Naive thymus-derived CD8-positive, alpha-beta T cell (primary cell): ENCODE data around the gene RAB1A. TPM values are rescaled to one million over a fixed set of nuclear protein-coding genes. Genes with fewer than 3 reads are reported as not detected.

Experiments used
- ATAC-seq, 2 donors: fragments of 150-1000 bp; cut with Tn5 transposase in 1 of 2; sonication (Bioruptor Pico), chemical (Tn5 transposase) in 1 of 2; 1 replicate in 1 of 2; 2 replicates in 1 of 2; pipeline ENCODE4 v1.10.0; 2021; ENCODE audit warnings: mild to moderate bottlenecking in 2 of 2, moderate library complexity in 2 of 2
- POLR2A ChIA-PET: fragments of 350-600 bp; sonication (Branson Sonifier 250); formaldehyde crosslinking; loops from one replicate; lab custom pipeline; 2021; ENCODE audit warnings: antibody characterized with exemption; lab: Charles Lee
- DNase-seq, 10 donors: peaks; one replicate each; pipeline versions ENCODE4 v3.0.0 to v3.0.0-alpha.2; 2020 to 2022
- H3K27ac Mint-ChIP-seq, 10 donors: one replicate each; pipeline ENCODE4 v1.8.0; 2020 to 2022; ENCODE audit warnings: mild to moderate bottlenecking in 10 of 10, mixed read lengths in 10 of 10, moderate library complexity in 4 of 10, inconsistent platforms in 1 of 10
- H3K27me3 Mint-ChIP-seq, 5 donors: one replicate each; pipeline ENCODE4 v1.8.0; 2021 to 2022; ENCODE audit warnings: mixed read lengths in 5 of 5
- H3K36me3 Mint-ChIP-seq, 3 donors: one replicate each; pipeline ENCODE4 v1.8.0; 2020 to 2022; ENCODE audit warnings: mixed read lengths in 3 of 3, mild to moderate bottlenecking in 2 of 3, inconsistent platforms in 1 of 3
- H3K4me1 Mint-ChIP-seq, 4 donors: one replicate each; pipeline ENCODE4 v1.8.0; 2021 to 2022; ENCODE audit warnings: mixed read lengths in 4 of 4
- H3K4me3 Mint-ChIP-seq, 10 donors: one replicate each; pipeline ENCODE4 v1.8.0; 2020 to 2022; ENCODE audit warnings: mild to moderate bottlenecking in 10 of 10, mixed read lengths in 10 of 10, moderate library complexity in 6 of 10, inconsistent platforms in 1 of 10
- H3K9me3 Mint-ChIP-seq, 9 donors: one replicate each; pipeline ENCODE4 v1.8.0; 2020 to 2022; ENCODE audit warnings: mixed read lengths in 9 of 9, mild to moderate bottlenecking in 3 of 9, inconsistent platforms in 1 of 9, moderate library complexity in 1 of 9
- polyA plus RNA-seq, 3 donors: library from polyadenylated mRNA; unstranded; fragments of 300-500 nt; fragmentation: Illumina TruSeq; gene quantifications; one replicate each; pipeline ENCODE4 v1.2.3, GENCODE V29; 2021
- total RNA-seq, 8 experiments: library from RNA in 2 of 8; stranded (reverse) in 2 of 8; gene quantifications; one replicate each; pipeline ENCODE4 v1.2.3 and lab custom pipeline; 2021 to 2026

The RAB1A gene
- total and polyA plus RNA-seq, 5 experiments from 2014 or later = 38.8 to 51.8 (median 45.4) TPM

DNA sequence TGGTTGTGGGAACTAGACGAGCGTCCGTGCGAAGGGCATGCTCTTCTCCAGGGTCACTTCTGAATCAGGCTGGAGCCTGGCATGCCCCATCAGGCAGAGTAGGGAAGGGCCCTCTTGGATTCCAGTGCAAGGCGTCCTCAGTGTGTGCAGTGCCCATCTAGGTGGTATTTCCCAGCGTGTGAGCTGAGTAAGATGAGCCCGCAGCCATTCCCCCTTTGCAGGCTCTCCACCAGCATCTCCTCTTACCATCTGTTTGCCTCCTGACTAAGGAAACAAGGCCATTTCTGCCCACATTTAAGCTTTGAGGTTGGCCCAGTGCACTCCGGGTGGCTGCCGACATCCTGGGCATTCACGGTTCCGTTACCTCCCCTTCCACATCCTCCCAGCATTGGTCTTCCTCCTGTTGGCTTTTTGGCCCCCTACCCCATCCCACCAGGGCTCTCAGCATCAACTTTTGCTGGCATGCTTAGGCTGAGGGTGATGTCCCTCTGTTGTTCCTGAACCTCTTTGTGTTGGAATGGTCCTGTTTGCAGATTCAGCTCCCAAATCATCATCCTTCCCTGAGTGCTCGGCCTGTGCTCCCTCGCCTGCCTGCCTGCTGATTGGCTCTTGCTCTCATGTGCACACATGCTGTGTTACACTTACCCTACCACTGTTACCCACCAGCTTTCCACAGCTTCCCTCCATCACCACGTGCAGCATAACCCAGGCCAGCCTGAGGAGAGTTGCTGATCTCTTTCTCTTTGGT, 61.9 kb downstream of the RAB1A start:
- POLR2A ChIA-PET = interaction anchor here (1.0 to 1.4 kb wide), 2 partner anchors 9 to 10 kb away, joined by 4 read pairs; no protein-coding TSS in a partner anchor
- Mint-ChIP-seq H3K36me3 (peaks cover 0 to 36% (median 0%) of the 10 kb centered on the region in 3 donors), H3K4me1 (peaks cover 28 to 62% (median 49%) of the 10 kb centered on the region in 4 donors), H3K4me3 (peak overlapping the region in 9 of 10 donors; percentile 16 to 70 (median 58)), H3K9me3 (no peaks in the 10 kb centered on the region), H3K27me3 (no peaks in the 10 kb centered on the region), H3K27ac (peak overlapping the region; percentile 66 to 89 (median 83))
- peak; percentile 18 to 39 for ATAC-seq
- peak in 2 of 10 donors; percentile 20 to 35 for DNase-seq

DNA sequence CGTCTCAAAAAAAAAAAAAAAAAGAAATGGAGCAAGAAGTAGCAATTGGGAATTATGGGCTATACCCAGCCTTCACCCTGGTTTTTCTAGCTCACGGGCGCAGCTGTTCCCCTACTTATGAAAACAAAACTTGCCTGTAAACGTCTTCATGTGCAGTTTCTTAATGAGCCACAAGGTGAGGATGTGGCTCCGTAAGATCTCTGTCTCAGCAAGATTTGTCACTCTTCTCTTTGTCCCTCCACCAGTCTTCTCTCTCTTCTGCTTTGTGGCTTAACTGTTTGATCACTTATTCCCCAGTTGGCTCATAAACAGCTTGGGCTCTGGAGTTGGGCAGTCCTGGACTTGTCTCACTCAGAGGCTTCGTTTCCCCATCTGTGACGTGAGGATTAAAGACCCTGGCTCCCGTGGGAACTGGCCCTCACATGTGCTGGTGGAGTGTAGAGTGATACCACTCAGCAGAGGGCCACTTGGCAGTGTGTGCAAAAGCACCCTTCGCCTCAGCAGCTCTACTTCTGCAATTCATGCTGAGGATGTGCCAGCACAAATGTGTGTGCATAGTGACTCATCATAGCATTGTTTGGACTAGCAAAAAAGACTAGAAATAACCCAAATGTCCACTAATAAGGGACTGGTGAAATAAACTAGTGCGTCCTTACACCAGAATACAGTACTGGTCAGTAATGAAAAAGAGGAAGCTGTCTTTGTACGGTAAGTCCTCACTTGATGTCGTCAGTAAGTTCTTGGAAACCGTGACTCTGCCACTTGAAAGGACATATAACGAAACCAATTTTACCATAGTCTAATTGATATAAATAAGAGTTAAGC, 65.0 kb downstream of the RAB1A start:
- Mint-ChIP-seq H3K4me3 (peak overlapping the region in 4 of 10 donors; percentile 6 to 36 (median 32)), H3K27me3 (no peaks in the 10 kb centered on the region)
- peak in 8 of 10 donors; percentile 25 to 71 (median 52) for DNase-seq

DNA sequence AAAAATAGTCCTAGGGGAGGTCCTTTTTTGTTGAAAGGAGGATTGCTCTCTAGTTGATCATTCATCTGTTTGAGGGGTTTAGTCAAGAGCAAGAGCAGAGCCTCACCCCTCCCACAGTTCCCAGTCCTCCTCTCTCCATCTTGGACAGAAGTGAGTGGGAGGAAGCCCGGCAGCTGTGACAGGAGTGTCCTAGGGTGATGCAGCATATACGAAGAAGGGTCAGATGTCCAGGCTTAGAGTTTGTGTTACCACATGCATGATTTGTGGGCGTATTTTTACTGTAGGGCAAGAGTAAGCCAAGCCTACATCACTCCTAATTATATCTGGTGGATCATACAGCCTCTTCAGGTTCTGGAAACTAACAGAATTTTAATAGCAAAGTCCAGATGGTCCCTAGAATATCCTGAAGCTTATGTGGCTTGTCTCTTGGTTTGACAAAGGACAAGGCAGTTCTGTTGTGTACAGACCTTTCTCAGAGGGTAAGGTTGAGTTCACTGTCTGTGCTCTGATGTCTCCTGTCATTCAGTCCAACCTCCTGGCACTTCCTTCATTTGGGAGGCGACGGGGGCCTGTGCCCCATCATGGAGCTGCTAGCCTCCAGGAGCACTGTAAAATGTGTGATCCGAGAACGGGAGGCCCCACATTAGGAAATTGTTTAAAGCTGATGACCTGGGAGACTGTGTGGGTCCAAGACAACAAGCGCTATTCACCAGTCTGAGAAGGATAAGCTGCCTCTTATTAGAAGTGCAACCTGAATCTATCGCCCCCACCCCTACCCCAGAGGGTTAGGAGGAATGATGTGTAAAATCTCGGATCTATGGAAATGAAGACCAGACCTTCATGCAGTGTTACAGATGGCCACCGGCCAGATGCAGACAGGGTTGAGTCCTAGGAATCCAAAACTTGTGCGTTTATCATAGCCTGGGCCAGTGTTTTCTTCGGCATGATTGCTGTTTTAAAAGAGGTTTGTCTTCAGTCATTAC, 66.8 kb downstream of the RAB1A start:
- POLR2A ChIA-PET = interaction anchor here (0.9 kb wide), 1 partner anchor 70 kb away, joined by 3 read pairs; no protein-coding TSS in a partner anchor
- no peak for ATAC-seq
- Mint-ChIP-seq H3K27ac (peak overlapping the region in 2 of 10 donors; percentile 62 to 66), H3K36me3 (peaks cover 0 to 2% (median 0%) of the 10 kb centered on the region in 3 donors), H3K4me1 (peaks cover 28 to 83% (median 72%) of the 10 kb centered on the region in 4 donors), H3K4me3 (no peak overlapping the region), H3K27me3 (no peaks in the 10 kb centered on the region), H3K9me3 (no peaks in the 10 kb centered on the region)
- no peak for DNase-seq

More for the DNA sequence above, 65.0 kb downstream of the RAB1A start:
- Mint-ChIP-seq H3K27ac (peak overlapping the region in 4 of 10 donors; percentile 35 to 77 (median 51)), H3K9me3 (no peaks in the 10 kb centered on the region), H3K36me3 (peaks cover 0 to 9% (median 0%) of the 10 kb centered on the region in 3 donors), H3K4me1 (peaks cover 28 to 77% (median 62%) of the 10 kb centered on the region in 4 donors)
- POLR2A ChIA-PET = interaction anchor here (0.6 to 2.4 kb wide), 9 partner anchors 9 to 122 kb away, joined by 3 to 17 read pairs (median 4); partner anchors contain the start of gene CEP68
- peak; percentile 84 to 85 for ATAC-seq

DNA sequence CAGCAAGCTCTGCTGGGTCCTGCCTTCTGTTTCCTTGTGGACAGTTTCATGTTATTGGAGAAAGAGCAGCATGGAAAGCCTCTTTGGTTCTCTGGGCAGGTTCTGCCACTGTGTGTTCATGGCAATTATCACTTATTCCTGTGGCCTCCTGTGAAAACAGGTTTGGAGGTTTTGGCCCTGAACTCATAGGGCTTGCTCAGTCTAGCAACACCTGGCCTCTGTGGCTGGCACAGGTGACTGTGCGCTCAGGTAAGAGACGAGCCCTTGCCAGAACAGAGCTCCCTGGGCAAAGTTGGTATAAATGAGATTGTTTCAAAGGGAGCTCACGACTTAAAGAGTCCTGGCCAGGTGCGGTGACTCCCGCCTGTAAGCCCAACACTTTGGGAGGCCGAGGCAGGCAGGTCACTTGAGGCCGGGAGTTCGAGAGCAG, 68.0 kb downstream of the RAB1A start:
- Mint-ChIP-seq H3K9me3 (no peaks in the 10 kb centered on the region), H3K4me3 (no peak overlapping the region), H3K36me3 (peaks cover 0 to 2% (median 0%) of the 10 kb centered on the region in 3 donors), H3K4me1 (peaks cover 26 to 82% (median 72%) of the 10 kb centered on the region in 4 donors), H3K27me3 (no peaks in the 10 kb centered on the region), H3K27ac (peak overlapping the region in 2 of 10 donors; percentile 25 to 45)
- POLR2A ChIA-PET = interaction anchor here (0.9 to 1.0 kb wide), 2 partner anchors 68 to 71 kb away, joined by 3 read pairs; partner anchors contain the start of gene RAB1A
- ATAC-seq (no peak), DNase-seq (no peak)

DNA sequence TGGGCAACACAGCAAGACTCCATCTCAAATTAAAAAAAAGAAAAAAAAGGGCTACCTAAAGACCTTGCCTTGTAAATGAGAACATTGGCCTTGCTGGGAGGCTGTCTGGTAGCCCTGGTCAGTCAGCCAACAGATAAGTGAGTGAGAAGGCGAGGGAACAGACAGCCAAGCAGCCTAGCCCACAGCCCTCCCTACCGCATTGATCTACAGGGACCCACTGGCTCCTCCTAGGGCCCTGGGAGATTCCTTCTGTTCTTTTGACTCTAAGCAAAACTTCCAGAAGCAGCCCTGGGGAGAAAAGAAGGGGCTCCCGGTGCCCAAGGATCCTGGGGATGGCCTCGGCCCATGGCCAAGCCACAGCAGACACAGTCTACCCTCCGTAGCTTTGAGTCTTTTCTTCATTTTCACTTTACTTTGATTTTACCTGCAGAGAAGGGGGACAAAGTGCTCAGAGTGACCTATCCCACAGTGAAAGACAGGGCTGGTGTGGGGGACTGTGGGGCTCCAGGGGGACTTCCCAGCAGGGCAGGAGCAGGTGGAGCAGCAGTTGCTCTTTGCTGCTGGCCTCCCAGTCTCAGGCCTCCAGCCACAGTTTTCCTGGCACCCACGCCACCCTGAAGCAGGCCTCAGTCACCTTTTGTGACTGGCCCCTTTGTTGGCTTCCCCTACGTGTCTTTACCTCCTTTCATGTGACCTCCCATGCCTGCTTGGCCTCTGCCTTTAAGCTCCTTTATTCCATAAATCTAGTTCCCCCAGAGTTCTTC, 68.6 kb downstream of the RAB1A start:
- Mint-ChIP-seq H3K27me3 (no peaks in the 10 kb centered on the region), H3K4me1 (peaks cover 26 to 79% (median 70%) of the 10 kb centered on the region in 4 donors), H3K36me3 (peaks cover 0 to 2% (median 0%) of the 10 kb centered on the region in 3 donors), H3K9me3 (no peaks in the 10 kb centered on the region), H3K27ac (peak overlapping the region in 3 of 10 donors; percentile 25 to 45 (median 43)), H3K4me3 (peak overlapping the region in 1 of 10 donors; percentile 9)
- DNase-seq = no peak
- POLR2A ChIA-PET = interaction anchor here (1.0 kb wide), 1 partner anchor 69 kb away, joined by 3 read pairs; the partner anchor contains the start of gene RAB1A
- ATAC-seq = no peak

DNA sequence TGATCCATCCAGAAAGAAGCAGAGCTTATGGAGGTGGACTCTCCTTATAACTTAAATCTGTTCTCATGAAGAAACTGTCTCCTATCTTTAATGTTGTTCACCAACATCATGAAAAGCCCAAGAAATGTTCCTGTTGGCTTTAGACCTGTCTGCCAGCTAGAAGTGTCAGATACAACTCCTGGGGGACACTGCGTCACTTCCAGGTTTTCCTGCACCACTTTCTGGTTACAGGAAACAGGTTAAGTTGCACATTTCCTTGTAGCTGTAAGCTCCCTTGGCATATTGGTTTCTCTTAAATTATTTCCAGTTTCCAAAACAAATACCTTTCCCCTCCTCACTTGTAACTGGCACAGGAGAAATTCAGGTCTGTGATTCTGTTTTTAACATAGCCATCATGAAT, 70.8 kb downstream of the RAB1A start:
- DNase-seq = no peak
- Mint-ChIP-seq H3K36me3 (peaks cover 0 to 2% (median 0%) of the 10 kb centered on the region in 3 donors), H3K4me3 (peak overlapping the region in 9 of 10 donors; percentile 7 to 98 (median 54)), H3K4me1 (peaks cover 34 to 83% (median 73%) of the 10 kb centered on the region in 4 donors), H3K27me3 (no peaks in the 10 kb centered on the region), H3K27ac (peak overlapping the region in 1 of 10 donors; percentile 58), H3K9me3 (no peaks in the 10 kb centered on the region)
- no peak for ATAC-seq
- POLR2A ChIA-PET = interaction anchor here (0.5 to 5.0 kb wide), 6 partner anchors 9 to 166 kb away, joined by 3 to 64 read pairs (median 5); partner anchors contain the start of gene RAB1A

DNA sequence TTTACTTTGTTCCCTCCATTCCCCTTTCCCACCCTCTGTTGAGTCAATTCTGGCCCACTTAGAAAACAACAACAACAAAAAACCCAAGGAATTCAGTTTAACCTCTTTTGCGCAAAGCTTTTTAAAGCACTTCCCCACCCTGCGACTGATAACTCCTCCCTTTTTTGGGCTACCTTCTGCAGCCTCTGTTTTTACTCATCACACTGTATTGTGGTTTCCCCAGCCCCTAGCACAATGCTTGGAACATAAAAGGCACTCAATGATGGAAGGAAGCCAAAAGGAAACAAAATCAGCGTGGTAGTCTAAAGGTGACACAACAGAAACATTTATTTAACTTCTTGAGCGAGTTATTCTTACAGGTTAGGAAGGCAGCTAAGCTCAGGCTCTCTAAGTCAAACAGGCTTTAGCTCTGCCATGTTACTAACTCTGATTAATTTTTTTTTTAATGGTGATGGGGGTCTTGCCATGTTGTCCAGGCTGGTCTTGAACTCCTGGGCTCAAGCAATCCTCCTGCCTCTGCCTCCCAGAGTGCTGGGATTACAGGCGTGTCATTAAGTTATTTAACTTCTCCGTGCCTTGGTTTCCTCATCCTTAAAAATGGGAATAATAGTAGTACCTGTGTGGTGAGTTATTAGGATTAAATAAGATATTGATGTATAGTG, 72.4 kb downstream of the RAB1A start:
- Mint-ChIP-seq H3K27me3 (no peaks in the 10 kb centered on the region), H3K9me3 (no peaks in the 10 kb centered on the region), H3K4me3 (peak overlapping the region; percentile 80 to 100 (median 92)), H3K36me3 (peaks cover 0 to 2% (median 0%) of the 10 kb centered on the region in 3 donors), H3K4me1 (peaks cover 37 to 83% (median 76%) of the 10 kb centered on the region in 4 donors), H3K27ac (peak overlapping the region; percentile 2 to 98 (median 92))
- POLR2A ChIA-PET = interaction anchor here (0.6 to 5.0 kb wide), 8 partner anchors 8 to 533 kb away, joined by 4 to 64 read pairs (median 8); partner anchors contain the start of genes ACTR2, AFTPH and RAB1A
- peak in 9 of 10 donors; percentile 42 to 91 (median 74) for DNase-seq
- peak; percentile 56 to 60 for ATAC-seq

DNA sequence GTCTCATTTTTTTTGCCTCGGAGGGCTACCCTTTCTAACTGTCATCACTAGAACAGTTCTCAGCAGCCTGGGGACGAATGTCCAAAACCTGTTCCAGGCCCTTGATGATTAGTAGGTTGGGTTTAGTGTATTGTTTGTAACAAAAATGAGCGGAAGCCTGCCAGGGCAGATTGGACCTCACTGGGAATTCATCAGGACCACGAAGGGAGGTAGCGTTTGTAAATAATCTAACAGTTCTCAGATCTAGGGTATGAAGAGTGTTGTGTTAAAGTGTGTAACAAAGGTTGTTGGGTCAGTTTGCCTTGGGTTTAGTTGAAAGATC, 72.9 kb downstream of the RAB1A start:
- H3K27me3 Mint-ChIP-seq = no peaks in the 10 kb centered on the region
- H3K27ac Mint-ChIP-seq = peak overlapping the region; percentile 2 to 98 (median 92)
- POLR2A ChIA-PET = interaction anchor here (0.6 to 5.0 kb wide), 8 partner anchors 8 to 533 kb away, joined by 4 to 64 read pairs (median 8); partner anchors contain the start of genes ACTR2, AFTPH and RAB1A
- H3K36me3 Mint-ChIP-seq = peaks cover 0 to 2% (median 0%) of the 10 kb centered on the region in 3 donors
- H3K4me1 Mint-ChIP-seq = peaks cover 37 to 87% (median 80%) of the 10 kb centered on the region in 4 donors
- DNase-seq (no peak), ATAC-seq (no peak)
- H3K4me3 Mint-ChIP-seq = peak overlapping the region; percentile 80 to 100 (median 92)
- no peaks in the 10 kb centered on the region for H3K9me3 Mint-ChIP-seq

DNA sequence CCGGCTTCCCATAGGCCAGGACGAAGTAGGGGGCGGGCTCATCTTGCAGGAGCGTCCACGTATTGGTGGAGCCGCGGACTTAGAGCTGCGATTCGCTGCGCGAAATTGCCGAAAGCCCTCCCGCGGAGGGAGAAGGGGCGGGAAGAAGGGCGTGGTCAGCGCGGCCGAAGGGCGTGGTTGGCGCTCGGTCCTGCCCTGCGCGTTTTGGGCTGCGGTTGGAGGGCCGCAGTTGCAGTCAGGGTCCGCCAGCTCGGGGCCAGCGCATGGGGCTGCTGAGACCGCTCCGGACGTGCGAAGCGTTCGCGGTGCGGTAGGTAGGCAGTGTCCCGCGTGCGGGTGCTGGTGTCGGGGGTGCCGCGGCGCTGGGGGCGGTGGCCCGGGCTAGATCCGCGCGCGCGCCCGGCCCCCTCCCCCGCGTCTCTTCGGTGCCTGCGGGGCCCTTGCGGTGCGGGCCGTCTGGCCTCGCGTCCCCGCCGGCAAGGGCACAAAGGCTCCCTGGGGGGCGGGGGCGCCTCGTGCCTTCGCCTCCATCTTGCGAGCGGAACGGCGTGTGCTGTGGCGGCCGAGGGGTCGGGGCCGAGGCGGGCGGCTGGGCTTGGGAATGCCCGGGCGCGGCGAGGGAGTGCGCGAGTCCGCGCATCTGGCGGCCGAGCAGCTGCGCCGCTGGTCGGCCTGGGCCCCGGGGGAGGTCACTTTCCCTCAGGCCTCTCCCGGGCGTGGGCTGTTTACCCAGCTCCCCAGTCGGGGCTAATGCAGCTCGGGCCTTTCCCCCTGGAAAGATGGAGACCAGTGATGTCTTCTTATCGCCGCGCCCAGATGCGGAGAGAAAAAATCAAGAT, 73.5 kb downstream of the RAB1A start, which contains the start of gene CEP68:
Gene CEP68, plus strand, starts transcription at position 202 of the 839 bp plus-strand sequence. CDS start 13,029 bp downstream, outside the sequence.
- H3K9me3 Mint-ChIP-seq = no peaks in the 10 kb centered on the region
- H3K27me3 Mint-ChIP-seq = no peaks in the 10 kb centered on the region
- peak; percentile 86 to 87 for ATAC-seq
- H3K4me3 Mint-ChIP-seq = peak within 1 kb of the TSS; percentile 81 to 100 (median 98)
- peak; percentile 87 to 97 (median 95) for DNase-seq
- peaks cover 0 to 2% (median 0%) of the 10 kb centered on the region in 3 donors for H3K36me3 Mint-ChIP-seq
- POLR2A ChIA-PET = interaction anchor here (0.6 to 5.0 kb wide), 17 partner anchors 9 to 532 kb away, joined by 3 to 64 read pairs (median 5); partner anchors contain the start of genes ACTR2, AFTPH, RAB1A and SERTAD2
- H3K4me1 Mint-ChIP-seq = peaks cover 34 to 86% (median 78%) of the 10 kb centered on the region in 4 donors
- H3K27ac Mint-ChIP-seq = peak within 1 kb of the TSS; percentile 82 to 99 (median 97)
